Activated CD4-positive, alpha-beta T cell treated with anti-CD3 and anti-CD28 coated beads, Interleukin-2, amount 10 ng/mL, durations not matched to agents 7 days and 5 days (primary cell): ENCODE results near the gene BEST1. TPM values are rescaled to one million over a fixed set of nuclear protein-coding genes. Genes with fewer than 3 reads are reported as not detected.

ENCODE experiments used
- CTCF ChIA-PET: fragments of 350-600 bp; sonication (Branson Sonifier 250); formaldehyde crosslinking; loops from one replicate; lab custom pipeline; 2021; ENCODE audit warnings: antibody characterized with exemption; lab: Charles Lee
- POLR2A ChIA-PET: fragments of 350-600 bp; sonication (Branson Sonifier 250); formaldehyde crosslinking; loops from one replicate; lab custom pipeline; 2021; ENCODE audit warnings: antibody characterized with exemption; lab: Charles Lee
- DNase-seq: peaks from one replicate; pipeline ENCODE4 v3.0.0-alpha.2; 2020
- H3K27ac Mint-ChIP-seq: one replicate; pipeline ENCODE4 v1.8.0; 2021; ENCODE audit warnings: mild to moderate bottlenecking, moderate library complexity, mixed read lengths
- H3K27me3 Mint-ChIP-seq: one replicate; pipeline ENCODE4 v1.8.0; 2021; ENCODE audit warnings: mixed read lengths
- H3K36me3 Mint-ChIP-seq: one replicate; pipeline ENCODE4 v1.8.0; 2021; ENCODE audit warnings: low read depth, mixed read lengths
- H3K4me1 Mint-ChIP-seq: one replicate; pipeline ENCODE4 v1.8.0; 2021; ENCODE audit warnings: mixed read lengths
- H3K4me3 Mint-ChIP-seq: one replicate; pipeline ENCODE4 v1.8.0; 2021; ENCODE audit warnings: mild to moderate bottlenecking, moderate library complexity, mixed read lengths
- H3K9me3 Mint-ChIP-seq: one replicate; pipeline ENCODE4 v1.8.0; 2021; ENCODE audit warnings: mixed read lengths
- total RNA-seq, 2 experiments: library from RNA; stranded (reverse); gene quantifications; one replicate each; pipeline ENCODE4 v1.2.3, GENCODE V29; 2021

The BEST1 gene
- total RNA-seq, 2 experiments from 2014 or later: not detected

GRCh38 chr11:61910187-61911127 lies 39.7 kb upstream of the BEST1 start:
- H3K27me3 Mint-ChIP-seq: peaks cover 7% of the 10 kb centered on the region
- no peak for DNase-seq
- H3K27ac Mint-ChIP-seq: no peak overlapping the region
- H3K4me1 Mint-ChIP-seq: no peaks in the 10 kb centered on the region
- POLR2A ChIA-PET: no interaction called here
- CTCF ChIA-PET: interaction anchor here (0.6 to 1.5 kb wide), 3 partner anchors 12 to 118 kb away, joined by 3 read pairs; partner anchors contain the start of genes FEN1 and TMEM258
- H3K36me3 Mint-ChIP-seq: no peaks in the 10 kb centered on the region
- H3K4me3 Mint-ChIP-seq: no peak overlapping the region
- H3K9me3 Mint-ChIP-seq: no peaks in the 10 kb centered on the region

GRCh38 chr11:61911128-61911700 lies 38.9 kb upstream of the BEST1 start:
- Mint-ChIP-seq H3K36me3 (no peaks in the 10 kb centered on the region), H3K4me3 (no peak overlapping the region), H3K27me3 (peaks cover 11% of the 10 kb centered on the region), H3K4me1 (no peaks in the 10 kb centered on the region), H3K9me3 (no peaks in the 10 kb centered on the region), H3K27ac (no peak overlapping the region)
- CTCF ChIA-PET: interaction anchor here (1.5 kb wide), 1 partner anchor 18 kb away, joined by 3 read pairs; no protein-coding TSS in a partner anchor
- no peak for DNase-seq
- POLR2A ChIA-PET: no interaction called here

- ChIA-PET CTCF (no interaction called here), POLR2A (no interaction called here)
- H3K4me3 Mint-ChIP-seq: no peak overlapping the region
- H3K36me3 Mint-ChIP-seq: no peaks in the 10 kb centered on the region
- H3K27ac Mint-ChIP-seq: no peak overlapping the region
- H3K4me1 Mint-ChIP-seq: no peaks in the 10 kb centered on the region
- DNase-seq: no peak
- peaks cover 17% of the 10 kb centered on the region for H3K27me3 Mint-ChIP-seq
- H3K9me3 Mint-ChIP-seq: no peaks in the 10 kb centered on the region
These were observed 38.2 kb upstream of the BEST1 start for GRCh38 chr11:61911701-61912529.

GRCh38 chr11:61912530-61912898 lies 37.6 kb upstream of the BEST1 start:
- ChIA-PET CTCF (no interaction called here), POLR2A (no interaction called here)
- H3K36me3 Mint-ChIP-seq: no peaks in the 10 kb centered on the region
- H3K4me1 Mint-ChIP-seq: no peaks in the 10 kb centered on the region
- H3K9me3 Mint-ChIP-seq: no peaks in the 10 kb centered on the region
- H3K4me3 Mint-ChIP-seq: no peak overlapping the region
- H3K27ac Mint-ChIP-seq: no peak overlapping the region
- H3K27me3 Mint-ChIP-seq: peaks cover 18% of the 10 kb centered on the region
- no peak for DNase-seq

- Mint-ChIP-seq H3K4me3 (no peak overlapping the region), H3K9me3 (no peaks in the 10 kb centered on the region), H3K27me3 (peaks cover 24% of the 10 kb centered on the region), H3K27ac (no peak overlapping the region), H3K36me3 (no peaks in the 10 kb centered on the region), H3K4me1 (peaks cover 6% of the 10 kb centered on the region)
- no peak for DNase-seq
- ChIA-PET CTCF (no interaction called here), POLR2A (no interaction called here)
These were observed 37.0 kb upstream of the BEST1 start for GRCh38 chr11:61912991-61913698.

GRCh38 chr11:61913699-61914395 lies 36.3 kb upstream of the BEST1 start:
- Mint-ChIP-seq H3K9me3 (no peaks in the 10 kb centered on the region), H3K4me3 (no peak overlapping the region), H3K27me3 (peaks cover 31% of the 10 kb centered on the region), H3K27ac (no peak overlapping the region), H3K36me3 (no peaks in the 10 kb centered on the region), H3K4me1 (peaks cover 9% of the 10 kb centered on the region)
- ChIA-PET POLR2A (no interaction called here), CTCF (interaction anchor here (1.0 kb wide), 2 partner anchors 23 to 168 kb away, joined by 3 read pairs; no protein-coding TSS in a partner anchor)
- DNase-seq: no peak

- DNase-seq: no peak
- ChIA-PET POLR2A (no interaction called here), CTCF (interaction anchor here (0.9 to 2.0 kb wide), 4 partner anchors 11 to 167 kb away, joined by 3 to 8 read pairs (median 3); no protein-coding TSS in a partner anchor)
- peaks cover 9% of the 10 kb centered on the region for H3K4me1 Mint-ChIP-seq
- no peaks in the 10 kb centered on the region for H3K36me3 Mint-ChIP-seq
- H3K4me3 Mint-ChIP-seq: no peak overlapping the region
- peaks cover 36% of the 10 kb centered on the region for H3K27me3 Mint-ChIP-seq
- H3K27ac Mint-ChIP-seq: no peak overlapping the region
- no peaks in the 10 kb centered on the region for H3K9me3 Mint-ChIP-seq
These were observed 35.5 kb upstream of the BEST1 start for GRCh38 chr11:61914471-61915171.

- ChIA-PET CTCF (interaction anchor here (1.0 kb wide), 1 partner anchor 10 kb away, joined by 3 read pairs; no protein-coding TSS in a partner anchor), POLR2A (no interaction called here)
- no peak for DNase-seq
- H3K9me3 Mint-ChIP-seq: no peaks in the 10 kb centered on the region
- H3K27ac Mint-ChIP-seq: no peak overlapping the region
- H3K27me3 Mint-ChIP-seq: peaks cover 41% of the 10 kb centered on the region
- H3K36me3 Mint-ChIP-seq: no peaks in the 10 kb centered on the region
- peaks cover 9% of the 10 kb centered on the region for H3K4me1 Mint-ChIP-seq
- no peak overlapping the region for H3K4me3 Mint-ChIP-seq
These were observed 33.3 kb upstream of the BEST1 start for GRCh38 chr11:61916737-61917333.

GRCh38 chr11:61917334-61918109 lies 32.6 kb upstream of the BEST1 start, which contains the start of gene RAB3IL1:
Gene RAB3IL1, minus strand, starts transcription at chr11:61917566. Its CDS starts 199 bp downstream, at chr11:61917367.
- ChIA-PET CTCF (interaction anchor here (1.0 kb wide), 1 partner anchor 10 kb away, joined by 3 read pairs; no protein-coding TSS in a partner anchor), POLR2A (no interaction called here)
- Mint-ChIP-seq H3K27ac (no peak within 1 kb of the TSS), H3K27me3 (peaks cover 41% of the 10 kb centered on the region), H3K4me1 (peaks cover 9% of the 10 kb centered on the region), H3K9me3 (no peaks in the 10 kb centered on the region), H3K4me3 (peak within 1 kb of the TSS; percentile 64), H3K36me3 (no peaks in the 10 kb centered on the region)
- no peak for DNase-seq

GRCh38 chr11:61918251-61918937 lies 31.8 kb upstream of the BEST1 start:
- H3K4me3 Mint-ChIP-seq: no peak overlapping the region
- H3K9me3 Mint-ChIP-seq: no peaks in the 10 kb centered on the region
- DNase-seq: no peak
- no peak overlapping the region for H3K27ac Mint-ChIP-seq
- POLR2A ChIA-PET: no interaction called here
- CTCF ChIA-PET: interaction anchor here (0.9 kb wide), 1 partner anchor 20 kb away, joined by 3 read pairs; no protein-coding TSS in a partner anchor
- H3K27me3 Mint-ChIP-seq: peaks cover 41% of the 10 kb centered on the region
- no peaks in the 10 kb centered on the region for H3K36me3 Mint-ChIP-seq
- peaks cover 9% of the 10 kb centered on the region for H3K4me1 Mint-ChIP-seq
